NOMO-1 treated with dmso at 0.1 percent for 144 hours (cell line): ENCODE results near the gene LAMA3.
A peak's percentile ranks its signal among the peaks of the same experiment; 100 is the strongest.
"Not testable (repeated sequence)": the region's sequence is repeated elsewhere in the genome, so short reads cannot be mapped to it uniquely, and the experiment has no call there.

ENCODE experiments used
- DNase-seq: peaks from one replicate; lab custom pipeline; 2025; ENCODE audit not compliant: unreplicated experiment; lab: John Stamatoyannopoulos, UW

The LAMA3 gene

GRCh38 chr18:23731861-23732260 lies 42.6 kb downstream of the LAMA3 start:
- no peak for DNase-seq

- DNase-seq, result no peak
These were observed 43.2 kb downstream of the LAMA3 start for GRCh38 chr18:23732439-23732838.

GRCh38 chr18:23733265-23733664 lies 44.0 kb downstream of the LAMA3 start:
- DNase-seq, result not testable (repeated sequence)

- no peak for DNase-seq
These were observed 44.6 kb downstream of the LAMA3 start for GRCh38 chr18:23733895-23734294.

GRCh38 chr18:23735021-23735464 lies 45.8 kb downstream of the LAMA3 start:
- DNase-seq, result no peak

- no peak for DNase-seq
These were observed 48.3 kb downstream of the LAMA3 start for GRCh38 chr18:23737578-23737977.

- peak; percentile 39 for DNase-seq
These were observed 48.9 kb downstream of the LAMA3 start for GRCh38 chr18:23738151-23738550.

GRCh38 chr18:23738575-23738974 lies 49.3 kb downstream of the LAMA3 start:
- no peak for DNase-seq

- peak; percentile 92 for DNase-seq
These were observed 51.0 kb downstream of the LAMA3 start for GRCh38 chr18:23740105-23740830.

- not testable (repeated sequence) for DNase-seq
These were observed 52.7 kb downstream of the LAMA3 start for GRCh38 chr18:23741967-23742366.

GRCh38 chr18:23743733-23744333 lies 54.6 kb downstream of the LAMA3 start:
- no peak for DNase-seq

- no peak for DNase-seq
These were observed 56.1 kb downstream of the LAMA3 start for GRCh38 chr18:23745366-23745765.

GRCh38 chr18:23746851-23747250 lies 57.6 kb downstream of the LAMA3 start:
- DNase-seq, result no peak

GRCh38 chr18:23752363-23752762 lies 63.1 kb downstream of the LAMA3 start:
- DNase-seq, result no peak

GRCh38 chr18:23752796-23753195 lies 63.5 kb downstream of the LAMA3 start:
- DNase-seq, result no peak

GRCh38 chr18:23756590-23757436 lies 67.6 kb downstream of the LAMA3 start:
- no peak for DNase-seq

GRCh38 chr18:23757437-23757733 lies 68.1 kb downstream of the LAMA3 start:
- no peak for DNase-seq

GRCh38 chr18:23758281-23758680 lies 69.0 kb downstream of the LAMA3 start:
- DNase-seq, result no peak

- no peak for DNase-seq
These were observed 72.7 kb downstream of the LAMA3 start for GRCh38 chr18:23761941-23762340.

- no peak for DNase-seq
These were observed 74.1 kb downstream of the LAMA3 start for GRCh38 chr18:23763343-23763742.

GRCh38 chr18:23765931-23766330 lies 76.7 kb downstream of the LAMA3 start:
- DNase-seq, result no peak
